Measurements from ENCODE around the gene WASL. TPM values are rescaled to one million over a fixed set of nuclear protein-coding genes. Genes with fewer than 3 reads are reported as not detected.

The WASL gene
- total RNA-seq, 1 experiment from 2014 or later: 8.5 TPM

GRCh38 chr7:123662293-123662692, 86.5 kb downstream of the WASL start:
- H3K4me3 ChIP-seq (ENCODE audit: low read length): no peak overlapping the region
- intact Hi-C loops (cut with micrococcal nuclease): no loop called here
- POLR2A ChIA-PET (ENCODE audit: unreplicated experiment): no interaction called here
- H3K27me3 ChIP-seq (ENCODE audit: low read length): no peaks in the 10 kb centered on the region
- no peak for DNase-seq
- no peak for ATAC-seq
- H3K27ac ChIP-seq (ENCODE audit: low read length): no peak overlapping the region
- CTCF ChIA-PET: no interaction called here
- H3K4me2 ChIP-seq (ENCODE audit: low read length): no peak overlapping the region
- H4K20me1 ChIP-seq (ENCODE audit: low read length): no peaks in the 10 kb centered on the region
- H3K4me1 ChIP-seq (ENCODE audit: insufficient read depth, low read length): peaks cover 9% of the 10 kb centered on the region
- H3K79me2 ChIP-seq (ENCODE audit: low read length): no peaks in the 10 kb centered on the region
- no peak overlapping the region for H3K9ac ChIP-seq (ENCODE audit: low read length)
- no peaks in the 10 kb centered on the region for H3K9me2 ChIP-seq (replicated peaks; ENCODE audit: low read length)
- H2AFZ ChIP-seq (ENCODE audit: low read length): no peak overlapping the region
- no TSS peak for BruUV-seq (replicated peaks)
- no peaks in the 10 kb centered on the region for H3K36me3 ChIP-seq (ENCODE audit: low read depth, low read length)
- no peaks in the 10 kb centered on the region for H3K9me3 ChIP-seq (ENCODE audit: low read length)
- no peaks in the 10 kb centered on the region for H3F3A ChIP-seq (ENCODE audit: low read length, unreplicated experiment)
- no peak for TF ChIP-seq CTCF (conservative IDR thresholded peaks at IDR 0.05; ENCODE audit: low read depth, low read length)
- no peak for TF ChIP-seq EZH2 (IDR thresholded peaks at IDR 0.05; ENCODE audit: low read length, unreplicated experiment)
- TF ChIP-seq EZH2phosphoT487 (IDR thresholded peaks at IDR 0.05; ENCODE audit: borderline replicate concordance, low read length): no peak

GRCh38 chr7:123661765-123662164, 87.0 kb downstream of the WASL start:
- no peaks in the 10 kb centered on the region for H3K27me3 ChIP-seq (ENCODE audit: low read length)
- ATAC-seq: no peak
- H3K4me2 ChIP-seq (ENCODE audit: low read length): no peak overlapping the region
- H2AFZ ChIP-seq (ENCODE audit: low read length): no peak overlapping the region
- no peaks in the 10 kb centered on the region for H3K9me2 ChIP-seq (replicated peaks; ENCODE audit: low read length)
- CTCF ChIA-PET: no interaction called here
- H3K9ac ChIP-seq (ENCODE audit: low read length): no peak overlapping the region
- no TSS peak for BruUV-seq (replicated peaks)
- intact Hi-C loops (cut with micrococcal nuclease): no loop called here
- H3K36me3 ChIP-seq (ENCODE audit: low read depth, low read length): no peaks in the 10 kb centered on the region
- TF ChIP-seq EZH2 (IDR thresholded peaks at IDR 0.05; ENCODE audit: low read length, unreplicated experiment) (no peak), CTCF (conservative IDR thresholded peaks at IDR 0.05; ENCODE audit: low read depth, low read length) (no peak), EZH2phosphoT487 (IDR thresholded peaks at IDR 0.05; ENCODE audit: borderline replicate concordance, low read length) (no peak)
- POLR2A ChIA-PET (ENCODE audit: unreplicated experiment): no interaction called here
- H3F3A ChIP-seq (ENCODE audit: low read length, unreplicated experiment): no peaks in the 10 kb centered on the region
- DNase-seq: no peak
- H3K4me1 ChIP-seq (ENCODE audit: insufficient read depth, low read length): peaks cover 9% of the 10 kb centered on the region
- H3K27ac ChIP-seq (ENCODE audit: low read length): no peak overlapping the region
- no peaks in the 10 kb centered on the region for H3K79me2 ChIP-seq (ENCODE audit: low read length)
- H3K9me3 ChIP-seq (ENCODE audit: low read length): no peaks in the 10 kb centered on the region
- H3K4me3 ChIP-seq (ENCODE audit: low read length): no peak overlapping the region
- H4K20me1 ChIP-seq (ENCODE audit: low read length): no peaks in the 10 kb centered on the region

- peaks cover 9% of the 10 kb centered on the region for H3K4me1 ChIP-seq (ENCODE audit: insufficient read depth, low read length)
- no peaks in the 10 kb centered on the region for H3K79me2 ChIP-seq (ENCODE audit: low read length)
- H3K27ac ChIP-seq (ENCODE audit: low read length): no peak overlapping the region
- no peak overlapping the region for H3K9ac ChIP-seq (ENCODE audit: low read length)
- H3K9me3 ChIP-seq (ENCODE audit: low read length): no peaks in the 10 kb centered on the region
- no peaks in the 10 kb centered on the region for H3K36me3 ChIP-seq (ENCODE audit: low read depth, low read length)
- H3K4me2 ChIP-seq (ENCODE audit: low read length): no peak overlapping the region
- no peaks in the 10 kb centered on the region for H4K20me1 ChIP-seq (ENCODE audit: low read length)
- CTCF ChIA-PET: no interaction called here
- H3F3A ChIP-seq (ENCODE audit: low read length, unreplicated experiment): no peaks in the 10 kb centered on the region
- no peak overlapping the region for H3K4me3 ChIP-seq (ENCODE audit: low read length)
- ATAC-seq: no peak
- DNase-seq: no peak
- no peak for TF ChIP-seq CTCF (conservative IDR thresholded peaks at IDR 0.05; ENCODE audit: low read depth, low read length)
- TF ChIP-seq EZH2 (IDR thresholded peaks at IDR 0.05; ENCODE audit: low read length, unreplicated experiment): no peak
- no peak for TF ChIP-seq EZH2phosphoT487 (IDR thresholded peaks at IDR 0.05; ENCODE audit: borderline replicate concordance, low read length)
- H3K9me2 ChIP-seq (replicated peaks; ENCODE audit: low read length): no peaks in the 10 kb centered on the region
- no TSS peak for BruUV-seq (replicated peaks)
- H2AFZ ChIP-seq (ENCODE audit: low read length): no peak overlapping the region
- POLR2A ChIA-PET (ENCODE audit: unreplicated experiment): interaction anchor here (0.6 kb wide), 1 partner anchor 69 kb away, joined by 3 read pairs; no protein-coding TSS in a partner anchor
- no peaks in the 10 kb centered on the region for H3K27me3 ChIP-seq (ENCODE audit: low read length)
- intact Hi-C loops (cut with micrococcal nuclease): no loop called here
Measured at GRCh38 chr7:123660514-123661354, 88.1 kb downstream of the WASL start.
